WTC11 (cell line): ENCODE measurements around the gene IL13RA2. TPM values are rescaled to one million over a fixed set of nuclear protein-coding genes. Genes with fewer than 3 reads are reported as not detected.

Experiments used
- ATAC-seq: fragments of 200-7000 bp; cut with Tn5 transposase; 2 replicates; pipeline ENCODE4 v1.10.0; 2021; ENCODE audit warnings: mild to moderate bottlenecking, moderate library complexity
- CTCF ChIA-PET: fragments of 300-600 bp; sonication (Branson Sonifier 250); formaldehyde crosslinking; loops from one replicate; lab custom pipeline; 2021; ENCODE audit warnings: antibody characterized with exemption; lab: Charles Lee
- POLR2A ChIA-PET: fragments of 350-600 bp; sonication (Branson Sonifier 250); formaldehyde crosslinking; loops from one replicate; lab custom pipeline; 2021; ENCODE audit warnings: antibody characterized with exemption; lab: Charles Lee
- DNase-seq: peaks from one replicate; pipeline ENCODE4 v3.0.0; 2021; ENCODE audit warnings: low spot score
- H3K27ac Mint-ChIP-seq: 2 replicates; pipeline ENCODE4 v1.8.0; 2021; ENCODE audit warnings: mixed read lengths
- H3K27me3 Mint-ChIP-seq: 2 replicates; pipeline ENCODE4 v1.8.0; 2021; ENCODE audit warnings: low read depth, mild to moderate bottlenecking, moderate library complexity, mixed read lengths
- H3K36me3 Mint-ChIP-seq: 2 replicates; pipeline ENCODE4 v1.8.0; 2021; ENCODE audit warnings: mixed read lengths
- H3K4me1 Mint-ChIP-seq: 2 replicates; pipeline ENCODE4 v1.8.0; 2022; ENCODE audit warnings: mixed read lengths
- H3K4me3 Mint-ChIP-seq: 2 replicates; pipeline ENCODE4 v1.8.0; 2021; ENCODE audit warnings: mild to moderate bottlenecking, moderate library complexity, mixed read lengths
- H3K9me3 Mint-ChIP-seq: 2 replicates; pipeline ENCODE4 v1.8.0; 2021; ENCODE audit warnings: mixed read lengths
- GTF2I ChIP-seq: fragments of 250-450 bp; sonication (Bioruptor Pico); conservative IDR thresholded peaks from 2 replicates; pipeline ENCODE4 v1.4.0; 2021; ENCODE audit warnings: mild to moderate bottlenecking
- HMGA2 ChIP-seq: fragments of 250-450 bp; sonication (Bioruptor Pico); IDR thresholded peaks from 2 replicates; pipeline ENCODE4 v1.4.0; 2021; ENCODE audit warnings: mild to moderate bottlenecking, moderate library complexity
- IRF2 ChIP-seq: sonication (generic); formaldehyde crosslinking; IDR thresholded peaks from 2 replicates; pipeline ENCODE4 v1.8.0; 2022; ENCODE audit warnings: low read depth, missing genetic modification reagents, borderline replicate concordance
- JAZF1 ChIP-seq: fragments of 250-450 bp; sonication (Bioruptor Pico); IDR thresholded peaks from 2 replicates; pipeline ENCODE4 v1.9.0; 2021; ENCODE audit warnings: moderate library complexity, mild to moderate bottlenecking, inconsistent platforms
- KAT7 ChIP-seq: sonication (generic); formaldehyde crosslinking; IDR thresholded peaks from 2 replicates; pipeline ENCODE4 v1.8.1; 2023; ENCODE audit warnings: missing genetic modification reagents, mild to moderate bottlenecking, borderline replicate concordance
- NFATC4 ChIP-seq: fragments of 250-450 bp; sonication (Bioruptor Pico); IDR thresholded peaks from 2 replicates; pipeline ENCODE4 v1.9.0; 2021; ENCODE audit warnings: mild to moderate bottlenecking
- NR3C1 ChIP-seq: sonication (generic); formaldehyde crosslinking; conservative IDR thresholded peaks from 2 replicates; pipeline ENCODE4 v1.8.1; 2023; ENCODE audit warnings: low read depth, mild to moderate bottlenecking, missing genetic modification reagents
- SMAD4 ChIP-seq: sonication (generic); formaldehyde crosslinking; IDR thresholded peaks from 2 replicates; pipeline ENCODE4 v1.8.0; 2022; ENCODE audit warnings: mild to moderate bottlenecking, missing genetic modification reagents
- TEAD1 ChIP-seq: sonication (generic); formaldehyde crosslinking; IDR thresholded peaks from 2 replicates; pipeline ENCODE4 v1.8.0; 2022; ENCODE audit warnings: mild to moderate bottlenecking, missing genetic modification reagents
- ZNF138 ChIP-seq: sonication (generic); formaldehyde crosslinking; conservative IDR thresholded peaks from 2 replicates; pipeline ENCODE4 v1.8.1; 2022; ENCODE audit warnings: mild to moderate bottlenecking, moderate library complexity, missing genetic modification reagents
- ZNF219 ChIP-seq: sonication (generic); formaldehyde crosslinking; IDR thresholded peaks from 2 replicates; pipeline ENCODE4 v1.8.0; 2023; ENCODE audit warnings: missing genetic modification reagents, mild to moderate bottlenecking, borderline replicate concordance
- ZNF416 ChIP-seq: fragments of 250-450 bp; sonication (Bioruptor Pico); IDR thresholded peaks from 2 replicates; pipeline ENCODE4 v1.9.0; 2021; ENCODE audit warnings: mild to moderate bottlenecking, inconsistent platforms
- total RNA-seq: library from RNA; stranded (reverse); gene quantifications from 3 replicates; pipeline ENCODE4 v1.2.3, GENCODE V29; 2021
- TF ChIP-seq, protein P1 (sequence below): sonication (generic); formaldehyde crosslinking; IDR thresholded peaks from 2 replicates; pipeline ENCODE4 v1.8.1; 2023; ENCODE audit warnings: mild to moderate bottlenecking, missing genetic modification reagents, moderate library complexity
- TF ChIP-seq, protein P2 (sequence below): sonication (generic); formaldehyde crosslinking; IDR thresholded peaks from 2 replicates; pipeline ENCODE4 v1.8.0; 2022; ENCODE audit warnings: mild to moderate bottlenecking, missing genetic modification reagents
- TF ChIP-seq, protein P3 (sequence below): sonication (generic); formaldehyde crosslinking; IDR thresholded peaks from 2 replicates; pipeline ENCODE4 v1.8.1; 2023; ENCODE audit warnings: mild to moderate bottlenecking, moderate library complexity, missing genetic modification reagents
- TF ChIP-seq, protein P4 (sequence below): fragments of 250-450 bp; sonication (Bioruptor Pico); IDR thresholded peaks from 2 replicates; pipeline ENCODE4 v1.9.0; 2021; ENCODE audit warnings: mild to moderate bottlenecking
- TF ChIP-seq, protein P5 (sequence below): sonication (generic); formaldehyde crosslinking; conservative IDR thresholded peaks from 2 replicates; pipeline ENCODE4 v1.8.1; 2023; ENCODE audit warnings: mild to moderate bottlenecking, low read depth, missing genetic modification reagents, moderate library complexity
- TF ChIP-seq, protein P6 (sequence below): sonication (generic); formaldehyde crosslinking; conservative IDR thresholded peaks from 2 replicates; pipeline ENCODE4 v1.8.1; 2022; ENCODE audit warnings: mild to moderate bottlenecking, missing genetic modification reagents
- TF ChIP-seq, protein P7 (sequence below): sonication (generic); formaldehyde crosslinking; IDR thresholded peaks from 2 replicates; pipeline ENCODE4 v1.8.1; 2023; ENCODE audit warnings: mild to moderate bottlenecking, missing genetic modification reagents
- TF ChIP-seq, protein P8 (sequence below): sonication (generic); formaldehyde crosslinking; IDR thresholded peaks from 2 replicates; pipeline ENCODE4 v1.8.0; 2022; ENCODE audit warnings: mild to moderate bottlenecking, missing genetic modification reagents

The IL13RA2 gene
- total RNA-seq, 1 experiment from 2014 or later = not detected

DNA sequence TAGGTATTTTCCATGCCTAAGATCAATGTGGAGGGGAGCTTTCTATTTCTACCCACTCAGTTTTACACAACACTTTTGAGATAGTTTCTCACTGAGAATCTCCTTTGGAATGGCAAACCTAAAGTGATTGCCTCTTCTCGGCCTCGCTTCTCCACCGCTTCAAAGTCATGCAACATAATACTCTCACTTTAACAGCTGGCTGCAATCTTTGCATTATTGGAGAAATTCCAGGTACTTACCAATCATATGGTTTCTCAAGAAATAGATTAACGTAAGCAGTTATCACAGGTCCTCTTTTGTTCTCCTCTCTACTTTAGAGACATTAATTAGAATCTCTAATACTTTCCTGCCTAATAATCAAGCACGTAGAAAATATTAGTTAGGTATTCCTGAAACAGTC, 3.7 kb upstream of the IL13RA2 start:
- TF ChIP-seq JAZF1 (CRISPR knock-in tag) (no peak), SMAD4 (CRISPR knock-in tag) (no peak), HMGA2 (no peak), ZNF219 (CRISPR knock-in tag) (no peak)
- TF ChIP-seq, protein P1, sequence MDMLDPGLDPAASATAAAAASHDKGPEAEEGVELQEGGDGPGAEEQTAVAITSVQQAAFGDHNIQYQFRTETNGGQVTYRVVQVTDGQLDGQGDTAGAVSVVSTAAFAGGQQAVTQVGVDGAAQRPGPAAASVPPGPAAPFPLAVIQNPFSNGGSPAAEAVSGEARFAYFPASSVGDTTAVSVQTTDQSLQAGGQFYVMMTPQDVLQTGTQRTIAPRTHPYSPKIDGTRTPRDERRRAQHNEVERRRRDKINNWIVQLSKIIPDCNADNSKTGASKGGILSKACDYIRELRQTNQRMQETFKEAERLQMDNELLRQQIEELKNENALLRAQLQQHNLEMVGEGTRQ = no peak
- TF ChIP-seq, protein P2, sequence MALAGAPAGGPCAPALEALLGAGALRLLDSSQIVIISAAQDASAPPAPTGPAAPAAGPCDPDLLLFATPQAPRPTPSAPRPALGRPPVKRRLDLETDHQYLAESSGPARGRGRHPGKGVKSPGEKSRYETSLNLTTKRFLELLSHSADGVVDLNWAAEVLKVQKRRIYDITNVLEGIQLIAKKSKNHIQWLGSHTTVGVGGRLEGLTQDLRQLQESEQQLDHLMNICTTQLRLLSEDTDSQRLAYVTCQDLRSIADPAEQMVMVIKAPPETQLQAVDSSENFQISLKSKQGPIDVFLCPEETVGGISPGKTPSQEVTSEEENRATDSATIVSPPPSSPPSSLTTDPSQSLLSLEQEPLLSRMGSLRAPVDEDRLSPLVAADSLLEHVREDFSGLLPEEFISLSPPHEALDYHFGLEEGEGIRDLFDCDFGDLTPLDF = no peak
- H3K9me3 Mint-ChIP-seq = no peaks in the 10 kb centered on the region
- H3K4me3 Mint-ChIP-seq = no peak overlapping the region
- ATAC-seq (no peak), DNase-seq (no peak)
- no peaks in the 10 kb centered on the region for H3K36me3 Mint-ChIP-seq
- peaks cover 12% of the 10 kb centered on the region for H3K27me3 Mint-ChIP-seq
- no peak overlapping the region for H3K27ac Mint-ChIP-seq
- CTCF ChIA-PET = no interaction called here
- no peaks in the 10 kb centered on the region for H3K4me1 Mint-ChIP-seq
- POLR2A ChIA-PET = no interaction called here

DNA sequence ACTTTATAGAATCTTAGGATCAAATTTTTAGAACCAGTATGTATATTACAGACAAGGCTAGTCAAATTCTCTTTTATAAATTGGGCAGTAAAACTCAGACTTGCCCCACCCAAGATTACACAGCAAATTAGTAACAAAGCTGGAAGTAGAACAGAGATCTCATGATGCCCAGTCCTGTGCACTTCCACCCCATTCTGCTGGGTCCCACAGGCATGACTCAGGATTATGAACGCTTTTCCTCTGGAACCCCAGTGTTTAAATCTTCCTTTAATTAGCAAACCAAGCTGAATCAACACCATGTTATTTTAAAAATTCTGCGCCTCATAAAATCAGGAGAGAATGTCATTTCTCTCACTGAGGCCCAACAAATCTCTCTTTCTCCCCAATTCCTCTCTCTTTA, 1.5 kb upstream of the IL13RA2 start:
- Mint-ChIP-seq H3K27me3 (peaks cover 11% of the 10 kb centered on the region), H3K36me3 (no peaks in the 10 kb centered on the region), H3K4me1 (no peaks in the 10 kb centered on the region), H3K9me3 (no peaks in the 10 kb centered on the region), H3K27ac (no peak overlapping the region), H3K4me3 (no peak overlapping the region)
- no peak for ATAC-seq
- DNase-seq = no peak
- ChIA-PET POLR2A (no interaction called here), CTCF (no interaction called here)
- no peak for TF ChIP-seq ZNF416 (CRISPR knock-in tag)
- no peak for TF ChIP-seq SMAD4 (CRISPR knock-in tag)
- TF ChIP-seq, protein P3, sequence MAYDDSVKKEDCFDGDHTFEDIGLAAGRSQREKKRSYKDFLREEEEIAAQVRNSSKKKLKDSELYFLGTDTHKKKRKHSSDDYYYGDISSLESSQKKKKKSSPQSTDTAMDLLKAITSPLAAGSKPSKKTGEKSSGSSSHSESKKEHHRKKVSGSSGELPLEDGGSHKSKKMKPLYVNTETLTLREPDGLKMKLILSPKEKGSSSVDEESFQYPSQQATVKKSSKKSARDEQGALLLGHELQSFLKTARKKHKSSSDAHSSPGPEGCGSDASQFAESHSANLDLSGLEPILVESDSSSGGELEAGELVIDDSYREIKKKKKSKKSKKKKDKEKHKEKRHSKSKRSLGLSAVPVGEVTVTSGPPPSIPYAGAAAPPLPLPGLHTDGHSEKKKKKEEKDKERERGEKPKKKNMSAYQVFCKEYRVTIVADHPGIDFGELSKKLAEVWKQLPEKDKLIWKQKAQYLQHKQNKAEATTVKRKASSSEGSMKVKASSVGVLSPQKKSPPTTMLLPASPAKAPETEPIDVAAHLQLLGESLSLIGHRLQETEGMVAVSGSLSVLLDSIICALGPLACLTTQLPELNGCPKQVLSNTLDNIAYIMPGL (CRISPR knock-in tag) = no peak
- TF ChIP-seq GTF2I (CRISPR knock-in tag) = no peak
- no peak for TF ChIP-seq IRF2 (CRISPR knock-in tag)
- TF ChIP-seq NFATC4 (CRISPR knock-in tag) = no peak
- TF ChIP-seq, protein P4, sequence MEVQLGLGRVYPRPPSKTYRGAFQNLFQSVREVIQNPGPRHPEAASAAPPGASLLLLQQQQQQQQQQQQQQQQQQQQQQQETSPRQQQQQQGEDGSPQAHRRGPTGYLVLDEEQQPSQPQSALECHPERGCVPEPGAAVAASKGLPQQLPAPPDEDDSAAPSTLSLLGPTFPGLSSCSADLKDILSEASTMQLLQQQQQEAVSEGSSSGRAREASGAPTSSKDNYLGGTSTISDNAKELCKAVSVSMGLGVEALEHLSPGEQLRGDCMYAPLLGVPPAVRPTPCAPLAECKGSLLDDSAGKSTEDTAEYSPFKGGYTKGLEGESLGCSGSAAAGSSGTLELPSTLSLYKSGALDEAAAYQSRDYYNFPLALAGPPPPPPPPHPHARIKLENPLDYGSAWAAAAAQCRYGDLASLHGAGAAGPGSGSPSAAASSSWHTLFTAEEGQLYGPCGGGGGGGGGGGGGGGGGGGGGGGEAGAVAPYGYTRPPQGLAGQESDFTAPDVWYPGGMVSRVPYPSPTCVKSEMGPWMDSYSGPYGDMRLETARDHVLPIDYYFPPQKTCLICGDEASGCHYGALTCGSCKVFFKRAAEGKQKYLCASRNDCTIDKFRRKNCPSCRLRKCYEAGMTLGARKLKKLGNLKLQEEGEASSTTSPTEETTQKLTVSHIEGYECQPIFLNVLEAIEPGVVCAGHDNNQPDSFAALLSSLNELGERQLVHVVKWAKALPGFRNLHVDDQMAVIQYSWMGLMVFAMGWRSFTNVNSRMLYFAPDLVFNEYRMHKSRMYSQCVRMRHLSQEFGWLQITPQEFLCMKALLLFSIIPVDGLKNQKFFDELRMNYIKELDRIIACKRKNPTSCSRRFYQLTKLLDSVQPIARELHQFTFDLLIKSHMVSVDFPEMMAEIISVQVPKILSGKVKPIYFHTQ (CRISPR knock-in tag) = no peak
- TF ChIP-seq, protein P5, sequence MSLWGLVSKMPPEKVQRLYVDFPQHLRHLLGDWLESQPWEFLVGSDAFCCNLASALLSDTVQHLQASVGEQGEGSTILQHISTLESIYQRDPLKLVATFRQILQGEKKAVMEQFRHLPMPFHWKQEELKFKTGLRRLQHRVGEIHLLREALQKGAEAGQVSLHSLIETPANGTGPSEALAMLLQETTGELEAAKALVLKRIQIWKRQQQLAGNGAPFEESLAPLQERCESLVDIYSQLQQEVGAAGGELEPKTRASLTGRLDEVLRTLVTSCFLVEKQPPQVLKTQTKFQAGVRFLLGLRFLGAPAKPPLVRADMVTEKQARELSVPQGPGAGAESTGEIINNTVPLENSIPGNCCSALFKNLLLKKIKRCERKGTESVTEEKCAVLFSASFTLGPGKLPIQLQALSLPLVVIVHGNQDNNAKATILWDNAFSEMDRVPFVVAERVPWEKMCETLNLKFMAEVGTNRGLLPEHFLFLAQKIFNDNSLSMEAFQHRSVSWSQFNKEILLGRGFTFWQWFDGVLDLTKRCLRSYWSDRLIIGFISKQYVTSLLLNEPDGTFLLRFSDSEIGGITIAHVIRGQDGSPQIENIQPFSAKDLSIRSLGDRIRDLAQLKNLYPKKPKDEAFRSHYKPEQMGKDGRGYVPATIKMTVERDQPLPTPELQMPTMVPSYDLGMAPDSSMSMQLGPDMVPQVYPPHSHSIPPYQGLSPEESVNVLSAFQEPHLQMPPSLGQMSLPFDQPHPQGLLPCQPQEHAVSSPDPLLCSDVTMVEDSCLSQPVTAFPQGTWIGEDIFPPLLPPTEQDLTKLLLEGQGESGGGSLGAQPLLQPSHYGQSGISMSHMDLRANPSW (CRISPR knock-in tag) = no peak
- TF ChIP-seq KAT7 = no peak
- TF ChIP-seq, protein P6, sequence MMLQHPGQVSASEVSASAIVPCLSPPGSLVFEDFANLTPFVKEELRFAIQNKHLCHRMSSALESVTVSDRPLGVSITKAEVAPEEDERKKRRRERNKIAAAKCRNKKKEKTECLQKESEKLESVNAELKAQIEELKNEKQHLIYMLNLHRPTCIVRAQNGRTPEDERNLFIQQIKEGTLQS (CRISPR knock-in tag) = no peak
- TF ChIP-seq TEAD1 (CRISPR knock-in tag) = no peak
- TF ChIP-seq, protein P7, sequence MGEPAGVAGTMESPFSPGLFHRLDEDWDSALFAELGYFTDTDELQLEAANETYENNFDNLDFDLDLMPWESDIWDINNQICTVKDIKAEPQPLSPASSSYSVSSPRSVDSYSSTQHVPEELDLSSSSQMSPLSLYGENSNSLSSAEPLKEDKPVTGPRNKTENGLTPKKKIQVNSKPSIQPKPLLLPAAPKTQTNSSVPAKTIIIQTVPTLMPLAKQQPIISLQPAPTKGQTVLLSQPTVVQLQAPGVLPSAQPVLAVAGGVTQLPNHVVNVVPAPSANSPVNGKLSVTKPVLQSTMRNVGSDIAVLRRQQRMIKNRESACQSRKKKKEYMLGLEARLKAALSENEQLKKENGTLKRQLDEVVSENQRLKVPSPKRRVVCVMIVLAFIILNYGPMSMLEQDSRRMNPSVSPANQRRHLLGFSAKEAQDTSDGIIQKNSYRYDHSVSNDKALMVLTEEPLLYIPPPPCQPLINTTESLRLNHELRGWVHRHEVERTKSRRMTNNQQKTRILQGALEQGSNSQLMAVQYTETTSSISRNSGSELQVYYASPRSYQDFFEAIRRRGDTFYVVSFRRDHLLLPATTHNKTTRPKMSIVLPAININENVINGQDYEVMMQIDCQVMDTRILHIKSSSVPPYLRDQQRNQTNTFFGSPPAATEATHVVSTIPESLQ = no peak
- no peak for TF ChIP-seq ZNF138 (CRISPR knock-in tag)
- no peak for TF ChIP-seq NR3C1 (CRISPR knock-in tag)
- TF ChIP-seq, protein P8, sequence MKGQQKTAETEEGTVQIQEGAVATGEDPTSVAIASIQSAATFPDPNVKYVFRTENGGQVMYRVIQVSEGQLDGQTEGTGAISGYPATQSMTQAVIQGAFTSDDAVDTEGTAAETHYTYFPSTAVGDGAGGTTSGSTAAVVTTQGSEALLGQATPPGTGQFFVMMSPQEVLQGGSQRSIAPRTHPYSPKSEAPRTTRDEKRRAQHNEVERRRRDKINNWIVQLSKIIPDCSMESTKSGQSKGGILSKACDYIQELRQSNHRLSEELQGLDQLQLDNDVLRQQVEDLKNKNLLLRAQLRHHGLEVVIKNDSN (CRISPR knock-in tag) = no peak
